Measurements from ENCODE around the gene OR52M1. TPM values are rescaled to one million over a fixed set of nuclear protein-coding genes. Genes with fewer than 3 reads are reported as not detected.

The OR52M1 gene
- total and polyA plus RNA-seq, 12 donors: not detected

DNA sequence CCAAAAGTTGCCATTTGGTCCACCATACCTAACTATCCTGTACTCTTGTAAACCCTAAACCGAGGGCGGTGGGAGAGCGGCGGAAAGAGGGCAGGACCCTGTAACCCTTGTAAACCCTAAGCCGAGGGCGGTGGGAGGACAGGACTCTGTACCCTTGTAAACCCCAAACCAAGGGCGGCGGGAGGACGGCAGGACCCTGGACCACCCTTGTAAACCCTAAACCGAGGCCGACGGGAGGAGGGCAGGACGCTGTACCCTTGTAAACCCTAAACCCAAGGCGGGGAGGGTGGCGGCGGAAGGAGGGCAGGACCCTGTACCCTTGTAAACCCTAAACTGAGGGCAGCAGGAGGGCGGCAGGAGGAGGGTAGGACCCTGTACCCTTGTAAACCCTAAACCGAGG, 24.1 kb downstream of the OR52M1 start:
- TF ChIP-seq, protein P1, sequence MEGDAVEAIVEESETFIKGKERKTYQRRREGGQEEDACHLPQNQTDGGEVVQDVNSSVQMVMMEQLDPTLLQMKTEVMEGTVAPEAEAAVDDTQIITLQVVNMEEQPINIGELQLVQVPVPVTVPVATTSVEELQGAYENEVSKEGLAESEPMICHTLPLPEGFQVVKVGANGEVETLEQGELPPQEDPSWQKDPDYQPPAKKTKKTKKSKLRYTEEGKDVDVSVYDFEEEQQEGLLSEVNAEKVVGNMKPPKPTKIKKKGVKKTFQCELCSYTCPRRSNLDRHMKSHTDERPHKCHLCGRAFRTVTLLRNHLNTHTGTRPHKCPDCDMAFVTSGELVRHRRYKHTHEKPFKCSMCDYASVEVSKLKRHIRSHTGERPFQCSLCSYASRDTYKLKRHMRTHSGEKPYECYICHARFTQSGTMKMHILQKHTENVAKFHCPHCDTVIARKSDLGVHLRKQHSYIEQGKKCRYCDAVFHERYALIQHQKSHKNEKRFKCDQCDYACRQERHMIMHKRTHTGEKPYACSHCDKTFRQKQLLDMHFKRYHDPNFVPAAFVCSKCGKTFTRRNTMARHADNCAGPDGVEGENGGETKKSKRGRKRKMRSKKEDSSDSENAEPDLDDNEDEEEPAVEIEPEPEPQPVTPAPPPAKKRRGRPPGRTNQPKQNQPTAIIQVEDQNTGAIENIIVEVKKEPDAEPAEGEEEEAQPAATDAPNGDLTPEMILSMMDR (IDR thresholded peaks at IDR 0.05): no peak
- 88 to 93% methylated on average over 18 of the region's 18 CpGs for WGBS, 2 donors
- H3K36me3 ChIP-seq: no peaks in the 10 kb centered on the region
- no peaks in the 10 kb centered on the region for H3K4me1 ChIP-seq
- H3K27me3 ChIP-seq: no peaks in the 10 kb centered on the region
- ATAC-seq (no peak), DNase-seq (no peak)
- intact Hi-C loops (cut with DNase I): no loop called here
- H3K4me3 ChIP-seq: no peak overlapping the region
- no peak overlapping the region for H3K27ac ChIP-seq
- H3K9me3 ChIP-seq: peaks cover 0 to 14% (median 1%) of the 10 kb centered on the region in 11 donors

DNA sequence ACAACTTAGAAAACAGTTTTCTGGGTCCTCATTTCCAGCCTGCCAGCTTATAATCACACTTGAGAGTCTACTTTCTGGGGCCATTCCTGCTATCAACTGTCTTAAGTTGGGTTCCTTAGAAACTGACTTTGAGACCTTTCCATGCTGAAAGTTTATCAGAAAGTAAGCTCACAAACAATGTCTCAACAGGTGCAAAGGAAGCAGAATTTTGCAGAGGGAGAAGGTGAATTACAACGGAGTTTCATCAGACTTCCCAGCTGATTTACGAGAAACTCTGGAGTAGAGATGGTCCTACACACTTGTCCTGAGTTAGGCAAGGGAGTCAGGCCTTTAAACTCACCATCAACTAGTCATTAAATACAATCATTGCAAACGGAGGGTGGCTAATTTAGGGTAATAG, 31.9 kb downstream of the OR52M1 start:
- Histone ChIP-seq H3K4me3 (no peak overlapping the region), H3K36me3 (no peaks in the 10 kb centered on the region), H3K4me1 (no peaks in the 10 kb centered on the region), H3K27ac (no peak overlapping the region), H3K27me3 (peaks cover 0 to 19% (median 4%) of the 10 kb centered on the region in 7 donors), H3K9me3 (no peaks in the 10 kb centered on the region)
- DNase-seq (no peak), ATAC-seq (no peak)
- WGBS, 2 donors: 59% methylated on average over 3 of the region's 3 CpGs
- intact Hi-C loops (cut with DNase I): no loop called here
- TF ChIP-seq, protein P1 (IDR thresholded peaks at IDR 0.05): no peak

DNA sequence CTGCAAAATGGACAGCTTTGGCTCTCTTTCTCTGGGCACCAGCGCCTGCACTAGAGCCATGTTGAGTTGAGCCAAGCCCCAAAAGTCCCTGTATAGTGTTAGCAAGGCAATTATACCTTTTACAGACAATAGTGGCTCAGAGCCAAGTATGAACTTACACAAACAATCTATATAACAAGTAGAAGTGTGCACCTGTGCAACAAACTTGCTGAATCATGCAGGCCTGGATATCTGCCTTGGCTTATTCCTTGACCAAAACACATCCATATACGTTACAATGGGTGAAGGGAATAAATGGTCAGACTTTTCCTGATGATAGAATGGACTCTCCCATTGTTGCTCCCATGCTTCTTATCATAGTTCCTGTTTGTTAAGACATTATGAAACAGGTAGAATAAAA, 32.8 kb downstream of the OR52M1 start:
- ATAC-seq (no peak), DNase-seq (no peak)
- 82 to 91% methylated on average over 2 of the region's 2 CpGs for whole genome bisulfite sequencing, 2 donors
- Histone ChIP-seq H3K36me3 (no peaks in the 10 kb centered on the region), H3K27ac (no peak overlapping the region), H3K4me3 (no peak overlapping the region), H3K9me3 (no peaks in the 10 kb centered on the region), H3K4me1 (no peaks in the 10 kb centered on the region), H3K27me3 (peaks cover 0 to 21% (median 4%) of the 10 kb centered on the region in 7 donors)
- intact Hi-C loops (cut with DNase I): no loop called here
- TF ChIP-seq, protein P1 (IDR thresholded peaks at IDR 0.05): no peak

DNA sequence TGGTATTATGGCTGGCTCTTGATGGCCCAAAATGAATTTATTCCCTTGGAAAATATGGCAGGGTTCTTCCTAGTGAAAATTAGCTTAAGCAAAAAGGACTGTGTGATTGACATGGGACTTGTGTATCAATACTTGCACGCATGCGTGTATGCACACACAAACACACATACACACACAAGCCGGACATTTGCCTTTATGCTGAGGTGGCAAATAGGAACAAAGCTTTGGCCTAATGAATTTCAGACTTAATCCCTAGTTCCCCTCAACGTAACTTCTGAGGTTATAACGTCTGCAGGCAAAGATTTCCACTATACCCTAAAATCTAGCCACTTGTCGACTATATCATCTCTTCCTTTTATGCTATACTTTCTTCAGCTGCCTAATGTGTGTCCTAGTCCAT, 33.6 kb downstream of the OR52M1 start:
- intact Hi-C loops (cut with DNase I): no loop called here
- Histone ChIP-seq H3K27me3 (peaks cover 0 to 21% (median 5%) of the 10 kb centered on the region in 7 donors), H3K9me3 (no peaks in the 10 kb centered on the region), H3K4me1 (no peaks in the 10 kb centered on the region), H3K27ac (no peak overlapping the region), H3K4me3 (no peak overlapping the region), H3K36me3 (no peaks in the 10 kb centered on the region)
- ATAC-seq (no peak), DNase-seq (no peak)
- 82 to 88% methylated on average over 6 of the region's 6 CpGs for WGBS, 2 donors
- TF ChIP-seq, protein P1 (IDR thresholded peaks at IDR 0.05): no peak

Measured in heart right ventricle (tissue), 16 donors.